HG02571 (cell line): Measurements from ENCODE around the gene SIMC1.
A peak's percentile ranks its signal among the peaks of the same experiment; 100 is the strongest.
"Not testable (repeated sequence)": the region's sequence is repeated elsewhere in the genome, so short reads cannot be mapped to it uniquely, and the experiment has no call there.

ENCODE experiments used
- ATAC-seq: cut with Tn5 transposase; IDR thresholded peaks from one replicate; pipeline ENCODE4 v1.9.1; 2021; ENCODE audit warnings: mild to moderate bottlenecking, moderate library complexity; ENCODE audit not compliant: unreplicated experiment

SIMC1 gene

DNA sequence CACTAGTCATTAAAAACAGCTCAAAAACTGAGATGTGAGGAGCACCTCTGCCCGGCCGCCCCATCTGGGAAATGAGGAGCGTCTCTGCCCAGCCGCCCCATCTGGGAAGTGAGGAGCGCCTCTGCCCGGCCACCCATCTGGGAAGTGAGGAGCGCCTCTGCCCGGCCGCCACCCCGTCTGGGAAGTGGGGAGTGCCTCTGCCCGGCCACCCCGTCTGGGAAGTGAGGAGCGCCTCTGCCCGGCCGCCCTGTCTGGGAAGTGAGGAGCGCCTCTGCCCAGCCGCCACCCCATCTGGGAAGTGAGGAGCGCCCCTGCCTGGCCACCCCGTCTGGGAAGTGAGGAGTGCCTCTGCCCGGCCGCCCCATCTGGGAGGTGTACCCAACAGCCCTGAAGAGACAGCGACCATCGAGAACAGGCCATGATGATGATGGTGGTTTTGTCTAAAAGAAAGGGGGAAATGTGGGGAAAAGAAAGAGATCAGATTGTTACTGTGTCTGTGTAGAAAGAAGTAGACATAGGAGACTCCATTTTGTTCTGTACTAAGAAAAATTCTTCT lies 23.7 kb upstream of the SIMC1 start:
- ATAC-seq = not testable (repeated sequence)

DNA sequence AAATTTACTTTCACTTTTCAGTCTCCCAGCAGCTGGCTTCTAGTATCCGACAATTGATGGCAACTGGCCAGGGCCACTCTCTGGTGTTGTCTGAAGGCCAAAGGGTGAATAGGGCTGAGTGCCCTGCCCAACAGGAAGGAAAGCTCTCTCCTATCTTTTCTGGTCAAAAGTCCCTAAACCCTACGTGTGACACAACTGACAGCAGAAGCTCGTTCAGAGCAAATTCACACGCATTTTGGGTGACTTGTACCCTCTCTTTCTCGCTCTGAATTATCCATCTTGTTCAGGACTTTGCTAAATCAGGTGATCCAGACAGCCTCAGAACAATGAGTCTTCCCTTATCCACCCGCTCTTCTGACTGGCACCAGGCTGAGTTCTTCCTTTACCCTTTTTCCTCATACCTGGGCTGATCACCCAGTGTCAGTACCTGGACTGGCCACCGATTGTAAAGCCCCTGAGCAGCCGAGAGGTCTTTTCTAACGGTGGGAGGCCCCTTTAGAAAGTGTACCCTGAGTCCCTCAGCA lies 21.8 kb upstream of the SIMC1 start:
- ATAC-seq = not testable (repeated sequence)

DNA sequence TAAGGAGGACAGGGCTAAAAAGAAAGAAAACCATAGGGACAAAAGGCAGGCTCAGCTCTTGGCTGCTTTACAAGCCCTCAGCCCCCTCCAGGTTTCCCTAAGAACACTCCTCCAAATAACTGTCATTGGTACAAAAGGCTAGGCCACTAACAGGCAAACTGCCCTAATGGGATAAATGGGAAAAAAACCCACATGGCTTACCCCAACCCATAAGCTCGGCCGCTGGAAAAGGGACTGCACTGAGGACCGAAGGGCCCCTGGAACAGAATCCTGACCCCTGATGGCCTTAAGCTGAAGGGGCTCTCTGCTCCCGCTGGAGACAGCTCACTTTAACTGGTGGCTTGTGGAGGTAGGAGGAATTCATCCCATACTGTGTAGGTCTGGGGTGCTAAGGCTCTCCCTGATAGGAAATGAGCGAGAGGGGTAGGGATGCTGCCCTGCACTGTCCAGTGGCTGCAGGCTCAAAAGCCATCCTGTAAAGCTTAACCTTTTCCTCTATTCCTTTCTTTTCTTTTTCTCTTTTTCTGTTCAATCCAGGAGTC lies 21.0 kb upstream of the SIMC1 start:
- not testable (repeated sequence) for ATAC-seq

DNA sequence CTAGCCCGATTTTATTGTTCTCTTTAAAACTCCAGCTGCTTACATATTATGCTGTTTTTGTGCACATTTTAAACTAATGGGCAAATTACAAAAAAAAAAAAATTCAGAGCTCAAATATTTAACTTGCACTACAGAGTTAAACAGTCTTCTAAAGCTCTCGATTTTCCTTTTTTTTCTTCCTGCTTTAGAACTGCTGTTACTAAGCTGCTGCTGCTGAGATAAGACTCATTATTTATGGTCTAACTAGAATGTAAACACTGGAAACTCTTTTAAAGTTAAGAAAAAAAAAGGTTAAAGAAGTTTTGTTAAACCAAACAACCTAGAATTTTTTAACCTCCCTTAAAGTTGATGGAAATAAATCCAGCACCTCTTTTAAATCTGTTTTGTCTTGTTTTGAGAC lies 20.5 kb upstream of the SIMC1 start:
- not testable (repeated sequence) for ATAC-seq

DNA sequence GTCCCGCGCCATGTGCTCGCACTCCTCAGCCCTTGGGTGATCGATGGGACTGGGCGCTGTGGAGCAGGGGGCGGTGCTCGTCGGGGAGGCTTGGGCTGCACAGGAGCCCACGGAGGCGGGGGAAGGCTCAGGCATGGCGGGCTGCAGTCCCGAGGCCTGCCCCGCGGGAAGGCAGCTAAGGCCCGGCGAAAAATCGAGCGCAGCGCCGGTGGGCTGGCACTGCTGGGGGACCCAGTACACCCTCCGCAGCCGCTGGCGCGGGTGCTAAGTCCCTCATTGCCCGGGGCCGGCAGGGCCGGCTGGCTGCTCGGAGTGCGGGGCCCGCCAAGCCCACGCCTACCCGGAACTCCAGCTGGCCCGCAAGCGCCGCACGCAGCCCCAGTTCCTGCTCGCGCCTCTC lies 16.2 kb upstream of the SIMC1 start:
- ATAC-seq = not testable (repeated sequence)

DNA sequence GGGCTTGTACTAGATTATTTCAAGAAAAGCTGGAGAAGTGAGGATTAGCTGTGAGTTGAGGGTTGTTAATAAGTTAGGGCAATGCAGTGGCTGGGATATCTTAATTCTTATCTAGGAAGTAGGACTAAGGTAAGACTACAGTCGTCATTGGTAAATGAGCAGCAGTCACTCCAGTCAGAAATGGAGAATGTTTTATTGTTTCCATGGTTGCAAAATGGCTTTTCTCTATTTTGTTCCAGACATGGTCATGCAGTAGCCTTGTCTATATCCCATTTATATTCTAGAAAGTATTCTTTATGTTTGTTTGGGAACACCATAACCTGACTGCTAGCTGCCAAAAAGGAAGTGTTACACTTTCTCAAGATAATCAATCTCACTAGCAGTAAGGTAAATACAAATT lies 9.9 kb upstream of the SIMC1 start:
- ATAC-seq = not testable (repeated sequence)

DNA sequence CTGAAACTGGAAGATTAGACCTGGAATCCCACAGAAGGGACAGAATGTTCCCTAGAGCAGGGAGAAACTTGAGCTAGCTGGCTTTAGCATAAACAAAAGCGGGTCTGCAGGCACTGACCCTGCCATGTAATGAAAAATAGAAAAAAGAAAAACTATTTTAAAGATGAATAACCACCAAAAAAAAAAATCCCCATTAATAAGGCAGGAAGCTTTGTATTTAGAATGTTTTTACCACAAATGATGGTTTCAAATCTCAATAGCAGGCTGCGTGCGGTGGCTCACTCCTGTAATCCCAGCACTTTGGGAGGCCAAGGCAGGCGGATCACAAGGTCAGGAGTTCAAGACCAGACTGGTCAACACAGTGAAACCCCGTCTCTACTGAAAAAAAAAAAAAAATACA lies 5.0 kb upstream of the SIMC1 start:
- ATAC-seq = not testable (repeated sequence)

DNA sequence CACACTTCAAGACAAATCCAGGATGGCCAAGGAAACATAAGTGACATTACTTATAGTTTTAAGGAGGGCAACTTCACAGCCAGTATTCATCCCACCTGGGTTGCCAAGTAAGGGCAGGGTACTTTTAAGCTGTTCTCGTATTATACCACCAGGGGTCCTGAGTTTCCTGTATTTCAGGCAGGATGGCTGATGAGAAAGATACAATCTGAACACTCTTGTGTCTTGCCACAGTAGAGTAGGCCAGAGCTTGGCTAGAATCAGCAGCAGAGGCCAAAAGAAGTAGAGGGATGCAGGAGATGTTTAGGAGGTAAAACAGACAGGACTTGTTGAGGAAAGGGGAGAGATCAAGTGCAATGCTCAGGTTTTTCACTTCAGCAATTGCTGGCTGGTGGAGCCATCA lies 3.1 kb upstream of the SIMC1 start:
- not testable (repeated sequence) for ATAC-seq

DNA sequence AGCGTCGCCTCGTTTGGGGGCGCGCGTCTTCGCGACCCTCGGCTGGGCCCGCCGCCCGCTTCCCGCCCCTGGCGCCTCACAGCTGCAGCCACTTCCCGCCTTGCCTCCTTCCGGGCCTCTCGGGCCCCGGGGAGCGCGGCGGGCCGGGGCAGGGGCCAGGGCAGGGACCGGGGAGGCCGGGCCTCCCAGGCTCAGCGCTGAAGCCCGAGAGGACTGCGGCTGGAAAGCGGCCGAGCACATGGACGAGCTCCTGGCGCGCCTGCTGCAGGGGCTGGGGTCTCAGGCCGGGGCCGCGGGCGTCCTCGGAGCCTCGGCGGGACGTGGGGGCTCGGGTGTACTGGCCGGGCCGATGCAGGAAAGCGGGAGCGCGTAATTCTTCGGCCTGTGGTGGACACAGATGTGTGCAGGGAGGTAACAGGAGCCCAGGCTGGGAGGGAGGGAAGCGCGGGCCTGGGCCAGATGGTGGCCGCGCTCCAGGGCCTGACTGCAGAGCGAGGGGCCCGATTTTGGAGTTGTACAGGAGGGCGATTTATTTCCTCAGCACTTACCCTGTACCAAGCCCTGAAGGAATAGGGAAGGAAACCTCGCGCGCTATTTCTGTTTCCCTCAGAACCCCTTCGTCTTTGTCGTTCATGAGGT lies 540 bp downstream of the SIMC1 start:
- peak; percentile 26 for ATAC-seq

DNA sequence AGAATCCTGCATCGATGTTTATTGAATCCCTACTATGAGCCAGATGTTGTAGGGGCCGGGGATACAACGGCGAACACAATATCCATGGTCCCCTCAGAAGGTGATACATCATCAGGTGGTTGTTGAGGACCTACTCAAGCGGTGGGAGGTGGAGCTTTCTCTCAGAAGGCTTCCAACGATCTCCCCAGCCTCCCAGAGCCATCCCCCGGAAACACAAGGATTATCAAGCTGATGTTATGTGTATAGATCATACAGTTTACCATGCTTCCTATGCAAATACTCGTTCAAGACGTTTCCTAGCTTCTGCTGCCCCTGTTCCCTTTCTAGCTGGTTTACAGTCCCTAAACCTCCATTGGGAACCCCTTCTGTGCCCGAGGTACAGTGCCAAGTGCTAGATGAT lies 1.1 kb downstream of the SIMC1 start:
- not testable (repeated sequence) for ATAC-seq

DNA sequence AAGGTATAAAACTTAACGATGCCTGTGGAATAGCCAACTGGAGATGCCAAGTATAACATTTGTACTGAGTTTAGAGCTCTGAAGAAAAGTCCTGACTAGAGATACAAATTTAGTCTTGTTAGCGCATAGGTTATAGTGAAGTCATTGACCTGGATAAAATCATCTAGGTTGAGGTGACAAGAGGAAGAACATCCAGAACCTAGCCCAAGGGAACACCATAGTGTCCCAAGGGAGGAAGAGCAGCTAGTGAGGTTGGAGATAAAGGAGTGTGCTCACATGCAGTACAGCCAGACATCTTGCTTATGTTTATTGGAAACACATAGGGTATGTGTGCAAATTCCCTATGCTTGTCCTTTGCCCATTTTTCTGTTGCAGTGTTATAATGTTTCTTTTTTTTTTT lies 6.1 kb downstream of the SIMC1 start:
- not testable (repeated sequence) for ATAC-seq

DNA sequence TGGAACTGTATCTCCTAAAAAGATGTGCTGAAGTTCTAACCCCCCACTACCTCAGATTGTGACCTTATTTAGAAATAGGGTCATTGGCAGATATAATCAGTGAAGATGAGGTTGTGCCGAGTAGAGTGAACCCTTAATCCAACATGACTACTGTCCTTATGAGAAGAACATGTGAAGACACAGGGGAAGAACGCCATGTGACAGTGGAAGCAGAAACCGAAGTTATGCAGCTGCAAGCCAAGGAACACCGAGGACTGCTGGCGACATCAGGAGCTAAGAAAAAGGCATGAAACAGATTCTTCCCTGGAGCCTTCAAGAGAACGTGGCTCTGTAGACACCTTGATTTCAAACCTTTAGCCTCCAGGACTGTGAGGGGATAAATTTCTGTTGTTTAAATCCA lies 6.8 kb downstream of the SIMC1 start:
- not testable (repeated sequence) for ATAC-seq

DNA sequence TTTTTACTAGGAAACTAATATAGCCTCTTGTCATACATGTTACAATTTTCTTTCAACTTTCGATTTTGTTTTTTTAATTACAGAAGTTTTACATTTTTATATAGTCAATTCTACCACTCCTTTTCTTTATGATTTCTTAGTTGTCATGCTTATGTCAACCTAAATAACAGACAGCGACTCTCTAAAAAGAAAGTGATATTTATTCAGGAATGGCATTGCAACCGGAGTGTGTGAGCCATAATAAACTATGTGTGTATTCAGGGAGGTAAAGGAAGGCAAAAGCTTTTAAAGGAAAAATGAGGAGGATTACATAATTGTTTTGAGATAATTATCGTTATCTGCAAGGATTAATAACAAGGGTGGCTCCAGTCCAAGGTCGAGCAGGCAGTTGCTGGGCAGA lies 7.3 kb downstream of the SIMC1 start:
- ATAC-seq = not testable (repeated sequence)

DNA sequence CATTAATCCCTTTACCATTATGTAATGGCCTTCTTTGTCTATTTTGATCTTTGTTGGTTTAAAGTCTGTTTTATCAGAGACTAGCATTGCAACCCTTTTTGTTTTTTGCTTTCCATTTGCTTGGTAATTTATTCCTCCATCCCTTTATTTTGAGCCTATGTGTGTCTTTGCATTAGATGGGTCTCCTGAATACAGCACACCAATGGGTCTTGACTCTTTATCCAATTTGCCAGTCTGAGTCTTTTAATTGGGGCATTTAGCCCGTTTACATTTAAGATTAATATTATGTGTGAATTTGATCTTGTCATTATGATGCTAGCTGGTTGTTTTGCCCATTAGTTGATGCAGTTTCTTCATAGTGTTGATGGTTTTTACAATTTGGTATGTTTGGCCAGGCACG lies 12.5 kb downstream of the SIMC1 start:
- not testable (repeated sequence) for ATAC-seq

DNA sequence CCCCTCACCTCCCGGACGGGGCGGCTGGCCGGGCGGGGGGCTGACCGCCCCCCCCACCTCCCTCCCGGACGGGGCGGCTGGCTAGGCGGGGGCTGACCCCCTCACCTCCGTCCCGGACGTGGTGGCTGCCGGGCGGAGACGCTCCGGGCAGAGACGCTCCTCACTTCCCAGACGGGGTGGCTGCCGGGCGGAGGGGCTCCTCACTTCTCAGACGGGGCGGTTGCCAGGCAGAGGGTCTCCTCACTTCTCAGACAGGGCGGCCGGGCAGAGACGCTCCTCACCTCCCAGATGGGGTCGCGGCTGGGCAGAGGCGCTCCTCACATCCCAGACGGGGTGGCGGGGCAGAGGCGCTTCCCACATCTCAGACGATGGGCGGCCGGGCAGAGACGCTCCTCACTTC lies 13.9 kb downstream of the SIMC1 start:
- ATAC-seq = not testable (repeated sequence)

DNA sequence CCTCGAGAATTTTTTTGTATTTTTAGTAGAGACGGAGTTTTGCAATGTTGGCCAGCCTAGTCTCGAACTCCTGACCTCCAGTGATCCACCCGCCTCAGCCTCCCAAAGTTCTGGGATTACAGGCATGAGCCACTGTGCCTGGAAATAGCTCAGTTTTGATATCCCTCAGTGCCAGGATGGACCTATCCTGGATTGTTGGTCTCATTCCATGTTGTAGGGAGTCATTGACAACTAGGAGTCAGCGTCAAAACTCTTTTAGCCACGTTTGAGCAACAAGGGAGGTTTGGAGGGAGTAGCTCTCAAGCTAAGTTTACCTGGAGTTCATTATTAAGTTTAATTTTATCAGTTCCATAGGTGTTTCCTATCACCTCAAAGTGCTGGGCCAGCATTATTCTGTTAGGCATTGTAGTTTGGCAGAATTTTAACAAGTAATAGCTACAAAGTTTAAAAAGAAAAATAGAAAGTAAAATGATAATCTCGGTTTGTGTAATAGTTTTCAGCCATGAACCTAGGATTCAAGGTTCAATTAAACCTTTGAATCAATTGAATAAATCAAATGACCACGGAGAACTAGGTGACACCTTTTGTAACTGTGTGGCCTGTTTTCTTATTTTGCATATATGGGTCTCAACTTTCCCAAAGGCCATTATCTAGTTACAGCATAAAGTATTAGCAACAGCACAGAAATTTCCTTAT lies 15.3 kb downstream of the SIMC1 start:
- ATAC-seq = not testable (repeated sequence)

DNA sequence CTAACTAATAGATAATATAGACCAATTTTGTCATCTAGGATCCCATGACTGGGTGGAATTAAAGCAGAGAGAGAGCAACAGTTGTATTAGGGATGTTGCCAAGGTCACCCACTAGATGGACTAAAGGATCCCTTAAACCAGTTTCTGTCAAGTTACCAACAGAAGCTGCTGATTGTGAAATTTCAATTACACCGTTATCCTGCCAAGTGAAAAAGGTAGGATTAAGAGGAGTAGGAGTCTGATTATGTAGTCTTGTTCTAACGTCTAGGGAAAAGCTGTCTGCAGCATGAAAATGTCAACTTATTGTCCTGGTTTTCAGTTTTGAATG lies 15.8 kb downstream of the SIMC1 start:
- not testable (repeated sequence) for ATAC-seq

DNA sequence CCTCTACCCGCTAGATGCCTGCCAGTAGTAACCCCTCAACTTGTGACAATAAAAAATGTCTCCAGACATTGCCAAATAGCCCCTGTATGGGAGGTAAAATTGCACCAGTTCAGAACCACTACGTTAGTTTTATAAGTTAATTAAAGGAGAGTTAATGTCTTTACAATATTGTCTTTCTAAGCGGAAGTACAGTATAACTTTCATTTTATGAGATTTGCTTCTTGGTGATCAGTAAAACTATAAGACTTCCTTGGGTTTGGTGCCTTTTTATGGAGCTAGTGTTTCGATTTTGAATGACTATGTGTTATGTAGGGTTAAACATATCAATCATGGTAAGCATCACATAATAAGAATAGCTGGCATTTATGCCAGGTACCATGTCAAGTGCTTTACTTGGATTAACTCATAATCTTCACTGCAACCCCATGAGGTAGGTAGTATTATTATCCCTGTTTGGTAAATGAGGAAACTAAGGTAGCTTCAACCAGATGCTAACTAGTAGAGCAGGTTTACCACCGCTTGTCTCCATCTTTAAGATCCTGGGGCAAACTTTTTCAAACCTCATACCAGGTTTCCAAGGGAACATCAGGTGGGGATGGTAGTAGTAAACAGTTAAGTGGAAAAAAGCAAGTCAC lies 19.8 kb downstream of the SIMC1 start:
- not testable (repeated sequence) for ATAC-seq

DNA sequence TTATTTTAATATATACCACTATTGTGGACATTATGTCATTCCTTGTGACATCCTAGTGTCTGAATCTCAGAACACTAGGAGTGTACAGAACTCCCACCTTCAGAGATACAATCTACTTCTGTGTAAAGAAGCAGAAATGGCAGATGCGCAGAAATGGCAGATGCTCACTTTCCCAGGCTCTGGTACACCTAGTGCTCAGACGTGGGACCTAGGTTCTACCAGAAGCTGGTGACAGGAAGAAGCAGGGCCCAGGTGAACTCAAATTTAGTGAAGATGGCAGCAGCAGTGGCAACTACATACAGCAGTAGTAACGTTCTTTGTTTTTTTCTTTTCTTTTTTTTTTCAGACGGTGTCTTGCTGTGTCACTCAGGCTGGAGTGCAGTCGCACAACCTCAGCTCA lies 22.5 kb downstream of the SIMC1 start:
- not testable (repeated sequence) for ATAC-seq

DNA sequence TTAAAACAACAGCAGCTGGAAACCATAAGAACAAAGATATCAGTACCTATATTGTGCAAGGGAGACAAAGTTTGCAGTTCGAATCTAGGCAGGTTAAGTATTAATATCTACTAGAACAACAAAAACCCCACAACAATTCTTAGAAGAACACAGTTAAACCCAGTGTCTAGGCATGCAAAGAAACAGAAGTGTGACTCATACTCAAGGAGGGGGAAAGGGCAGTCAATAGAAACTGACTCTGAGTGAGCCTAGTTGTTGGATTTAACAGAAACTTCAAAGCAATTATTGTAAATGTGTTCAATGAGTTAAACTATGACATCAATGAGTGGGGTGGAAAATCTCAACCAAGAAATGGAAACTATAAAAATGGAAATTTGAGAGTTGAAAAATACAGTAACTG lies 28.2 kb downstream of the SIMC1 start:
- ATAC-seq = not testable (repeated sequence)

DNA sequence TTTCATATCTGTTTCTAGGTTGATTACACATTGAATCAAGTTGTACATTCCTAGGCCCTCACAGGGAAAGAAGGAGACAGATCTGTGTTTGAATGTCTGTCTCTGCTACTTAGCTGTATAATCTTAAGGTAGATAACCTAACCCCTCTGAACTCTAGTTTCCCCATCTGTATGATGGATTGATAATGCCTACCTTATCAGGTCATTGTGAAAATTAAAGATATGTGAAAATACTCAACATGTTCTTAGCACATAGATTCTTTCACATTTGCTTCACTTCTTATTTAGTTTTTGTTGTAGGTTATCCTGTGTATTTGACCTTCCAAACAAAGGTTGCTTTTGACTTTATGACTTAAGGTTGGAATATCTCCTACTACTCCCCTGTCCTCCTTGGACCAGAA lies 50.8 kb downstream of the SIMC1 start:
- ATAC-seq = not testable (repeated sequence)
